22Rv1 (cell line): ENCODE data around the gene SAMD11.

Experiments used
- H3K27ac ChIP-seq: fragments of 450-650 bp; 2 replicates; pipeline ENCODE4 v1.5.1; 2017
- CTCF ChIP-seq: fragments of 450-650 bp; IDR thresholded peaks from 2 replicates; pipeline ENCODE4 v1.5.1; 2017; ENCODE audit warnings: mild to moderate bottlenecking
- ZFX ChIP-seq: fragments of 450-650 bp; IDR thresholded peaks from 2 replicates; pipeline ENCODE4 v1.6.1; 2017; ENCODE audit warnings: antibody characterized with exemption, borderline replicate concordance

Gene SAMD11

GRCh38 chr1:967466-968343 lies 44.0 kb downstream of the SAMD11 start:
- TF ChIP-seq ZFX (no peak), CTCF (no peak)
- peak overlapping the region; percentile 89; the same call in 1 of the 2 replicates for H3K27ac ChIP-seq

- no peak overlapping the region for H3K27ac ChIP-seq
- TF ChIP-seq ZFX (no peak), CTCF (no peak)
Observed at GRCh38 chr1:969260-969855, 45.6 kb downstream of the SAMD11 start.

GRCh38 chr1:970242-970972 lies 46.7 kb downstream of the SAMD11 start:
- TF ChIP-seq ZFX (no peak), CTCF (no peak)
- H3K27ac ChIP-seq: no peak overlapping the region

GRCh38 chr1:970973-971730 lies 47.4 kb downstream of the SAMD11 start:
- no peak for TF ChIP-seq CTCF
- TF ChIP-seq ZFX: no peak

GRCh38 chr1:971751-972506 lies 48.2 kb downstream of the SAMD11 start:
- H3K27ac ChIP-seq: no peak overlapping the region
- TF ChIP-seq CTCF: no peak
- no peak for TF ChIP-seq ZFX

More at GRCh38 chr1:970973-971730, 47.4 kb downstream of the SAMD11 start:
- no peak overlapping the region for H3K27ac ChIP-seq

- TF ChIP-seq CTCF (no peak), ZFX (no peak)
- no peak overlapping the region for H3K27ac ChIP-seq
Observed at GRCh38 chr1:972726-973458, 49.2 kb downstream of the SAMD11 start.
